Activated CD4-positive, alpha-beta T cell treated with anti-CD3 and anti-CD28 coated beads for 4 hours (primary cell): Measurements from ENCODE around the gene DNPH1.

Experiments
- DNase-seq, 2 donors: peaks; one replicate each; pipeline ENCODE4 v3.0.0-alpha.2; 2020

Gene DNPH1

DNA sequence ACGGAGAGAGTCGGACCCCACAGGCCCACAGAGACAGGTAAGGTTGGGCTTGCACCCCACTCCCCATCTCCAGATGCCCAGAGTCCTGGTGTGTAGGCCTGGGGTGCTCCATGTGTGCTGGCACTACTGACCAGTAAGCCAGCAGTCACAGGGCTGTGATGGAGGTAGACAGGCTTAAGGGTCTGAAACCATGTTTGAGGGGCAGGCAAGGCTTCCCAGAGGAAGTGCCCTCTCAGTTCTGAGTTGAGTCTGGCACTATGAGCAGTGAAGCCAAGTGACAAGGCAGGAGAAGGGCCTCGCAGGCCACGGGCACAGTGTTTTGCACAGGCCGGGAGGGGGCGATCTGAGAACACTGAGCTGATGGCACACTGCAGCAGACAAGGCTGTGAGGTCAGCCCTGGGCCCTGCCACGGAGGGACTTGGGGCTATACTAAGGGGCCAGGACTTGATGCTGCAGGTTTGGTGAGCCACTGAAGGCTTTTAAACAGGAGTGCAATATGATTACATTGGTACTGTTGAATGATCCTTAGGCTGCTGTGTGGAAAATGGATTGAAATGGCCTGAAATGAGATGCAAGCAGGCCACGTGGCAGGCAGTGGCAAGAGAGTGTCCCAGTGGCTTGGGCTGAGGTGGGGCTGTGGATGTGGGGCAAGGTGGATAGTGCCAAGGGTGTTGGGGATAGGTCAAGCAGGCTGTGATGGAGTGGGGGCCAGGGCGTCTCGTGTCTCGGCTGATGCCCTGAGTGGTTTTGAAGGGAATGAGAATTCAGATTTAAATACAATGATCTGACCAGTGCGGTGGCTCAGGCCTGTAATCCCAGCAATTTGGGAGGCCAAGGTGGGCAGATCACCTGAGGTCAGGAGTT is 34.3 kb upstream of the DNPH1 start:
- peak; percentile 78 to 79 for DNase-seq

DNA sequence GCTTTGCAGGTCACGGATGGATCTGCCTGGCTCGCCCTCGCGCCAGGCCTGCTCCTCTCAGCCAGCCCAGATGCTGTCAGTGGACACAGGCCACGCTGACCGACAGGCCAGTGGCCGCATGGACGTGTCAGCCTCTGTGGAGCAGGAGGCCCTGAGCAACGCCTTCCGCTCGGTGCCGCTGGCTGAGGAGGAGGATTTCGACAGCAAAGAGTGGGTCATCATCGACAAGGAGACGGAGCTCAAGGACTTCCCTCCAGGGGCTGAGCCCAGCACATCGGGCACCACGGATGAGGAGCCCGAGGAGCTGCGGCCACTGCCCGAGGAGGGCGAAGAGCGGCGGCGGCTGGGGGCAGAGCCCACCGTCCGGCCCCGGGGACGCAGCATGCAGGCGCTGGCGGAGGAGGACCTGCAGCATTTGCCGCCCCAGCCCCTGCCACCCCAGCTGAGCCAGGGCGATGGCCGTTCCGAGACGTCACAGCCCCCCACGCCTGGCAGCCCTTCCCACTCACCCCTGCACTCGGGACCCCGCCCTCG is 33.6 kb upstream of the DNPH1 start:
- DNase-seq = no peak

DNA sequence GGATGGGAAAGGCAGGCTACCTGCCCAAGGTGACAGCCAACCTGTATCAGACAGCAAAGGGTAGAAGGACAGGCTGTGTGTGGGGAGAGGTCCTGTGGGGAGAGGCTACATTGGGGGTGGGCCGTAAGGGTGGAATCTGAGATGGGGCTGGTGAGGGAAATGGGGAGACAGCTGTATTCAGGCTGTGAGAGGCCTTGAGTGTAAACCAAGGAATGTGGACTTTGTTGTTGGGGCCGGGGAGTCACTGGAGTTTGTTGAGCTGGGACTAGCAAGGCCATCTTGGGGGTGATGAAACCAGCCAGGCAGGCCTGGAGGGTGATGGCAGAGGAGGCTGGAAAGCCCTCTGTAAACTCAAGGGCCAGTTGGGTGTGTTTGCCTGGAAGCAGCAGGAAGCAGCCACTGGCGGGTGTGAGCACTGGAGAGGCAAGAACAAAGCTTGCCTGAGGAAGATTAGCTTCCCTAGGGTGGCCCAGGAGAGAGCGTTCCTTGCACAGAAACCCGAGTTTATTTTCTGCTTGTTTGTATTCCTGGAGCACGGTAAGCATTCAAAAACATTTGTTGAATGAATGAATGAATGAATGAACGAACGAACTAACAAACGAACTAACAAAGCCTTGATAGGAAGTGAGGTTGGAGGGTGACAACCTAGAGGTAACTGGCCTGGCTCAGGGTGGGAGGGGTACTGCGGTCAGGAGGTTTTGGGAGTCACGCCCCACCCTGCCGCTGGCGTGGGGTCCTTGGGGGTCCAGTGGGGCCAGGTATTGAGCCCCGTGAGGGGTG is 32.9 kb upstream of the DNPH1 start:
- no peak for DNase-seq

DNA sequence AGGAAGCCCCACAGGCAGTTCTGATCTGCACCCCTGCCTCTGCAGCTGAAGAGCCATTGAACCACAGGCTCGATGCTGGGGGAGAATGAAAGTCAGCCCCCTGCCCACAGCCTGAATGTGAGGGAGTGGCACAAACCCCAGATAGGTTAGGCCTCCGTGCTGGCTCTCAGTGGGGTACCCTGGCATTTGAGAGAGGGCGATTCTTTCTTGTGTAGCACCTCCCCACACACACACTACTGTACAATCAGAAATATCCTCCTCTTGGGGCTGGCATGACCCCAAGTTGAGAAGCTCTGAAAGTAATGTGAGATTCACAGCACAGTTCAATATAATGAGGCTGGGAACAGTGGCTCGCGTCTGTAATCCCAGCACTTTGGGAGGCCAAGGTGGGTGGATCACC is 31.9 kb upstream of the DNPH1 start:
- DNase-seq = no peak

DNA sequence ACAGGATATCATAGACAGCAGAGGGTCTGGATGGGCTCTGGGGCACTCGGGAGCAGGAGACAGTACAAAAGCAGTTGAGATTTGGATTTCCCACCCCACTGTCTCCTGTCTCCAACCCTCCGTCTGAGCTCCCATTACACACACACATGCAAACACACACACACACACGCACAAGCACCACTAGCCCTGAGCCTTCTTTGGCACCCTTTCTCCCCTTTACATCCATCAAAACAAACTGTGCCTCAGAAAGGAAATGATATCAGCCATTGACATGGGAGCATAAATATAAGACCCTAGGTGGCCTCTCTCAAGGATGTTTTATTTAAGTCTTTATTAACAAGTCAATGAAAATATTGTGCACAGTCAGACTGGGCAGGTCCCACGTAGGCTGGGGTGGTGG is 31.5 kb upstream of the DNPH1 start:
- no peak for DNase-seq

DNA sequence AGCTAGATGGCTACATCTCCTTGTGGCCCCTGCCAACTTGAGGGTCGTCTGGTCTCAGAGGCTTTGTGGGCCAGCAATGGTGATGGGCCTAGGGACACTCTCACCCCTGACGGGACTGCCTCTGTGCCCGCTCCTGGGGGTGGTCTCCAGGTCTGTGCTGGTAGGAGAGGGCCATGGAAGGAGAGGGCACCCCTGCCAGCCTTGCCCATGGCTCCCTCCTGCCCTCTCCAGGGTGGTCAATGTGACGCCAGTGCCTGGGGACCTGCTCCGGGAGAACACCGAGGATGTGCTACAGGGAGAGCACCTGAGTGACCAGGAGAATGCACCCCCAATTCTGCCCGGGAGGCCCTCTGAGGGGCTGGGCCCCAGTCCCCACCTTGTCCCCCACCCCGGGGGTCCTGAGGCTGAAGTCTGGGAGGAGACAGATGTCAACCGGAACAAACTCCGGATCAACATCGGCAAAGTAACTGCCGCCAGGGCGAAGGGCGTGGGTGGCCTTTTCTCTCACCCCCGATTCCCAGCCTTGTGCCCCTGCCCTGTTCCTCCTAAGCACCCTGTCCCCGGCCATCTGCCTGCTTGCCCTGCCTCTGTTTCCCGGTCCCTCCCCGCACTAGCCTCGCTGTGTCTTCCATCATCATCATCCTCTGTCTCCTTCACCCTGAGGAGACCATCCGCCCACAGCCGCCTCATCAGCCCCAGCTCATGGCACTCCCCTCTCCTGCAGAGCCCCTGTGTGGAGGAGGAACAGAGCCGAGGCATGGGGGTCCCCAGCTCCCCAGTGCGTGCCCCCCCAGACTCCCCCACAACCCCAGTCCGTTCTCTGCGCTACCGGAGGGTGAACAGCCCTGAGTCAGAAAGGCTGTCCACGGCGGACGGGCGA is 29.8 kb upstream of the DNPH1 start:
- no peak for DNase-seq

DNA sequence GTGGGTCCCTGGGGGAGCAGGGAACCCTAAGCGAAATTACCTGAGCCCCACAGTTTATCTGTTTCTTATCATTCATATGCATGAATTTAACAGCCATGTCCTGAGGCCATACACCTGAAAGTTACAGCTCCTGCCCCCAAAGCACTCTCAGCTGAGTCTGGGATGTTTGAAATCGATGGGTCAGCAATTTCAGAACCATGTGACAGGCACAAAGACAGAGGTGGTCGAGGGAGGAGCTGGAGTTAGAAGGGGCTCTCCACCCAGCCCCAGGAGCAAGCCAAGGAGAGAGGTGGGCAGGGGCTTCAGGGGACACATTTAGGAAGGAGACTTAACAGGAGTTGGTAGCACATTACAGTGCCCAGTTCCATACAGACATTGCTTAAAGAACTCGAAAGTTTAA is 28.9 kb upstream of the DNPH1 start:
- no peak for DNase-seq

DNA sequence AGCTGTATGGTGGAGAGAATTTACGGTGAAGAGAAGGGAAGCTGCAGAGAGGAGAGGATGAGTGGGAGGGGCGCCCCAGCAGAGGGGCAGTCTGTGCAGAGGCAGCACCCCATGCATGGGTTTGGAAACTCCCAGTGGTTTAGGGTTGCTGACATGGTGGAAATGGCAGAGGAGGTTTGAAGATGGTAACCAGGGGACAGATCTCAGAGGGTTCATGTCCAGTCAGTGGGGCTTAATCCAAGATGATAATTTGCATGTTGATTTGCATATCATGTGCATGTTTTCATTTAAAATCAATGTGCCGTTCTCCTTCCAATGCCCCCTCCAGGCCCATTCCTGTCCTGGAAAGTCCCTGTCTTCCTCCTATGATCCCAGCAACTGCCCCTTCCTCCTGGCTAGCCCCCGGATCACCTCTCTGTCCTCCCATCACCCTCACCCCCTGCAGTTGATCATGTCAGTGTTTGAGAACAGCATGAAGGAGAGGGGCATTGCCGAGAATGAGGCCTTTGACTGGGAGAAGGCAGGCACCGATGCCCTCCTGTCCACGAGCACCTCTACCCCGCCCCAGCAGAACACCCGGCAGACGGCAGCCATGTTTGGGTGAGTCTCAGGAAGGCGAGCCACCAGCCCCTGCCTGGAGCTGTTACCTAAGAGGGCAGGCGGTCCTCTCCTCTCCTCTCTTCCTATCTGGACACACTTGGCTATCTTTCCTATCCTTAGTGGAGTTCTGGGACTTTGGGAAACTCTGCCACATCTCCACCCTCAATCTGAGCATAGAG is 28.3 kb upstream of the DNPH1 start:
- no peak for DNase-seq

DNA sequence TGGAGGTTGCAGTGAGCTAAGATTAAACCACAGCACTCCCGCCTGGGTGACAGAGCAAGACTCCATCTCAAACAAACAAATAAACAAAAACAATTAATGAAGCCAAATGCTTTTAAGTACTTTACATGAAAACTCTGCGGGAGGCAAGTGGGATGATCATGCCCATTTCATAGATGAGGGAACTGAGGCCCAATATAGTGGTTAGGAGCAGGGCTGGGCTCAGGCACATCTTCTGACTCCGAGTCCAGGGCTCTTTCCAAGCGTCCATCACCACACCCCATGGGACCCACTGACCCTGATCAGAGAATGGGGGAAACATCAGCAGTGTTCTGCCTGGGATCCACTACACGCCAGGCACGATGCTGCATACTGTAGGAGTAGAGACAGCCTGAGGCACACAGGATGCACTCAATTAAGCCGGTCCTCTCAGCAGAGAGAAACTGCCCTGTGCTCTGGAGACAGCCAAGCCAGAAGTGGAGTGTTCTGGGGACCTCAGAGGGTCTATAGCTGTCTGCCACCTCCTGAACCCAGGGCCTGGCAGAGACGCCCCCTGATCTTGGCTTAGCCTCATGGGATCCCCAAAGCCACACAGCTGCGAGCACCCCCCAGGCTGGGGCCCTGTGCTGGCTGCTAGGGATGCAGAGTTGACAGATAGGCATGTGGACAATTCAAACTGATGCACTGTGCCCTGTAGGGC is 27.5 kb upstream of the DNPH1 start:
- no peak for DNase-seq

DNA sequence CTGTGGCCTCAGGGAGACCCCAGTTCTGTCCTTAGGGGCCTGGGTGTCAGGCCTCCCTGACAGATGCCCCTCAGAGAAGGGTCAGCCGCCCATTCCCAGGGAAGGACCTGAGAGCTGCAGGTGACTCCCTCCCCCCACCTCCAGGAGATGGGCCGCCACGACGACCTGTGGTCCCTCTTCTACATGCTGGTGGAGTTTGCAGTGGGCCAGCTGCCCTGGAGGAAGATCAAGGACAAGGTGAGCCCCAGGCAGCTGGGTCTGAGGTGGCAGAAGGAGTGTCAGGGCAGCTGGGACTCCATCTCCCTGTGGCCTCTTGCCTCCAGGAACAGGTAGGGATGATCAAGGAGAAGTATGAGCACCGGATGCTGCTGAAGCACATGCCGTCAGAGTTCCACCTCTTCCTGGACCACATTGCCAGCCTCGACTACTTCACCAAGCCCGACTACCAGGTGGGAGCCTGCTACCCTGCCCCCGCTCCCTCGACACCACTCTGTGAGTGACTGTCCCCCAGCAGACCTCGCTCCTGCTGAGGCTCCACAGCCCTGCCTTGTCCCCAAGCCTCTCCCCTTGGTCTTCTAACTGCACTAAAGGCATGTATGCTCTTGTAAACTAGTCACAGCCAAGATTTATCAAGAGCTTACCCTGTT is 26.2 kb upstream of the DNPH1 start:
- no peak for DNase-seq

DNA sequence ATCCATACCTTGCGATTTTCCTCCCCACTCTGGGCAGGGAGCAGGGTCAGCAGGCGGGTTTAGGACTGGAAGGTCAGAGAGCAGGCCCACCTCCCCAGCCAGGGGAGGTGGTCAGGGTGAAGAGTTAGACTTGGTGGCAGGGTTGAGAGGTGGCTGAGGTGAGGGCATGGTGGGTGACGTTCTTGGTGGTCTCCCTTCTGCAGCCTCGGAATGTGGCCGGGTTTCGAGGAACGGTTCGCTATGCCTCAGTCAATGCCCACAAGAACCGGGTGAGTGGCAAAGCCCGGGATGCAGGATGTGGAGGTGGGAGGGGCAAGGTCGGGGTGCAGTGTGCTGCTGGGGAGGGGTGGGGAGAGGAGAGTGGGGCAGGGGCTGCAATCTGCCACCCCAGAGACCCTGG is 25.6 kb upstream of the DNPH1 start:
- no peak for DNase-seq

DNA sequence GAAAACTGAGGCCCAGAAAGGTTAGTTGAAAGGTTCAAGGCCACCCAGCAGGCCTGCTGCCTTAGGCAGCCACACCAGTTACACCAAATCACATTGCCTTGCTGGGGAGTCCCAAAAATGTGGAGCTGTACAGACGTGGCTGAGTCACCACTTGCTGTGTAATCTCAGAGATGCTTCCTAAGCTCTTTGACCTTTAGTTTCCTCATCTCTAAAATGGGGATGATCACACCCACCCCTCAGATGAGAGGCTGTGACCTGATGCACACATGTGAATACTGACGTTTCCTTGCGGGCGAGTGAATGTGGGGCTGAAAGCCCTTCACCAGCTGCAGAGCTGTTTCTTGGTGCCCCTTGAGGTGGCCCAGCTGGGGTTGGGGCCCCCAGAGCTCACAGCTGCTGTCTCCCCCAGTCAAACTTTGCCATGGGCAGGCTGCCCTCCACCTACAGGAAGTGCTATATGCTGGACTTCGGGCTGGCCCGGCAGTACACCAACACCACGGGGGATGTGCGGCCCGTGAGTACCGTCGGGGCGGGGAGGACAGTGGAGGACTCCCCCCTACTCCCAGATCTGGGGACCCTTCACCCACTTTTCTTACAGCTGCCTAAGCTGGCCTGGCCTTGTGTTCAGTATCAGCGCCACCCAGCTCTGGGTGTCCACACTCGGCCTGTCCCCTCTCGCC is 25.0 kb upstream of the DNPH1 start:
- peak in 1 of 2 donors; percentile 22 for DNase-seq

DNA sequence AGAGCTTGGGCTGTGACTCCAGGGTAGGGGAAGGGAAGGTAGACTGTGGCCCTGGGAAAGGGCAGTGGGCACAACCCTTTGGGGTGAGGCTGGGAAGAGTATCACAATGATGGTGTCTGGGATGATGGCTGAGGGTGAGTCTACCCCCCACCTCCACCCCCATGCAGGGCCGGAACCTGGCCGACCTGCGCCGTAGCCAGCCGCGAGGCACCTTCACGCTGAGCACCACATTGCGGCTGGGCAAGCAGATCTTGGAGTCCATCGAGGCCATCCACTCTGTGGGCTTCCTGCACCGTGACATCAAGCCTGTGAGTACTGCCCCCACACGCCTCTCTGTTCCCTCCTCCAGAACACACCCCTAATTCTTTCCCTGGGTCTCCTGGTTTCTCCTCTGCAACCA is 24.1 kb upstream of the DNPH1 start:
- DNase-seq = no peak

DNA sequence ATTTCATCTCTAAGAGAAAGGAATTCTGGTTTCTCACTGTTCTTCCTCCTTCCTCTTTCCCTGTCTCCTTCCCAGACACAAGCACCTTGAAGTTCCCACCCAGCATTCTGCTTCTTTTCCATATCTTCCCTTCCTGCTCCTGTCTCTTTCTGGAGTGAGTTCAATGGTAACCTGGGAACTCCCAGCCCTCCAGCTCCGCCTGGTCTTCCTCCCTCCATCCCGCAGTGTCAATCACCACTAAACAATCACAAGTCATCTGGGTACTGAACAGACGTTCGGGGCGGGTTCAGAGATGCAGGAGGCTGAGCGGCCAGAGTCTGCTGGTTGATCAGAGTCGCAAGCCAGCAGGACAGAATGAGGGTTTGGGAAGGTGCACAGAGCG is 21.7 kb upstream of the DNPH1 start:
- no peak for DNase-seq

DNA sequence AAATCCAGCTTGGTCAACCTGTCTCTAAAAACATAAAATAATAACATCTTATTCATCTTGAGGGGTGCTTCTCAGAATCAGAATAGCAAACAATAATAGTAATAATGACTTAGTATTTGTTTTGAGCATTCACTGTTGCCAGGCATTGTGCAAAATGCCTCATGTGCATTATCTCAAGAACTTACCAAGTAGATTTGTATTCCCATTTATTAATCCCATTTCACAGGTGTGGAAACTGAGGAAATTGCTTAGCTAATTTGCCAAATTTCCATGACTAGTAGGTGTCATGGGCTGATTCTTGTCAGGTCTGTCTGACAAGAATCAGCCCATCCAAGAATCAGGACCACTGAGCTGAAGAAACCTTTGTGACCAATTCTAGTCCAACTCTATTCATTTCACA is 19.5 kb upstream of the DNPH1 start:
- DNase-seq = no peak

DNA sequence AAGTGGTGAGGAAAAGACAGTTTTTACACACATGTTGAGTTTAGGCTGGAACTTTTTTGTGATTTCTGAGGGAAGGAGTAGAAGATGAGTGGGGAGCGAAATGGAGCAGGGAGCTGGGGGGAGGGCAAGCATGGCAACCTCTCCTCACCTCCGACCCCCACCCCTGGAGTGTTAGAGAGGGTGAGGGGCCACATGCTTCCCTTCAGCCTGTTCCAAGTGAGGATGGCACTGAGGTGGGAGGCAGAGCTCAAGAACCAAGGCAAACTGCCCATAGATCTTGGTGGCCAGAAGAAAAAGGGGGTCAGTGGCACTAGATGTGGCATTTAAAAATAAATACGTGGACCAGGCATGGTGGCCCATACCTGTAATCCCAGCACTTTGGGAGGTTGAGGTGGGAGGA is 18.8 kb upstream of the DNPH1 start:
- no peak for DNase-seq

DNA sequence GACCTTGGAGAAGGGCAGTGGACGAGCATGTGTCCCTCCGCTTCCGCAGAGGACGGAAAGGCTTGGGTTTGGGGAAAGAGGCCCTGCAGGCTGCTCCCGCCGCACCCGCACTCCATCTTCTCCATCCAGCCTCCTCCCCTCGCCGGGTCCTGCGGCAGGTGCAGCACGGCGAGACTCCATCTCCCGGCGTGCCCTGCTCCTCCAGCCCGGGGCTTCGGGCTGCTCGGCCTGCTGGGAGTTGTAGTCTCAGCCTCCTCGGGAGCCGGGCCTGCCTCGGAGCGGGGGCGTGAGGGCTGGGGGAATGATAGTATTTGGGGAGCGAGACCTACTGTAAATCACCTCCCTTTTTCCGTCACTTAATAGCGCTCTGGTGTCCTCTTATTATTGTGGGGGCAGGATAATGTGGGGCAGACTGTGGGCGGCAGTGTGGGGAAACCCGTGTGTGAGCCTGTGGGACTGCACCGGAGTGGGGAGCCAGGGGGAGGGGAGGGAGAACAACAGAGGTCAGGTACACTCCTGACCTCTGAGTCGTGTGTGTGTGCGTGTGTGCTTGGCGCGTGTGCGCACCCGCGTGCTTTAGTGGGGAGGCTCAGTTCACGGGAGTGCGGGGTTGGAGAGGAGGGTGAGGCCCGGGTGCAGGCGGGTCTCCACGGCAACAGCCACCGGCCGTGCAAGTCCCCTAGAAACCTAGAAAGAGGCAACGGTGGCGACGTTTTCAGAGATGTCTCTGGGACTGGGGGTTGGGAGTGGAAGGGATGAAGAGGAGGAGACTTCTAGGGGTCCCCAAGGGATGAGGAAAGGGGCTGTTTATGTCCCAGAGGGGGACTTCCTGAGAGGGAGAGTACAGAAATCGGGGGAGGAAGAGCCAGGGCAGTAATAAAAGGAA is 18.1 kb upstream of the DNPH1 start:
- DNase-seq = peak; percentile 81 to 82

DNA sequence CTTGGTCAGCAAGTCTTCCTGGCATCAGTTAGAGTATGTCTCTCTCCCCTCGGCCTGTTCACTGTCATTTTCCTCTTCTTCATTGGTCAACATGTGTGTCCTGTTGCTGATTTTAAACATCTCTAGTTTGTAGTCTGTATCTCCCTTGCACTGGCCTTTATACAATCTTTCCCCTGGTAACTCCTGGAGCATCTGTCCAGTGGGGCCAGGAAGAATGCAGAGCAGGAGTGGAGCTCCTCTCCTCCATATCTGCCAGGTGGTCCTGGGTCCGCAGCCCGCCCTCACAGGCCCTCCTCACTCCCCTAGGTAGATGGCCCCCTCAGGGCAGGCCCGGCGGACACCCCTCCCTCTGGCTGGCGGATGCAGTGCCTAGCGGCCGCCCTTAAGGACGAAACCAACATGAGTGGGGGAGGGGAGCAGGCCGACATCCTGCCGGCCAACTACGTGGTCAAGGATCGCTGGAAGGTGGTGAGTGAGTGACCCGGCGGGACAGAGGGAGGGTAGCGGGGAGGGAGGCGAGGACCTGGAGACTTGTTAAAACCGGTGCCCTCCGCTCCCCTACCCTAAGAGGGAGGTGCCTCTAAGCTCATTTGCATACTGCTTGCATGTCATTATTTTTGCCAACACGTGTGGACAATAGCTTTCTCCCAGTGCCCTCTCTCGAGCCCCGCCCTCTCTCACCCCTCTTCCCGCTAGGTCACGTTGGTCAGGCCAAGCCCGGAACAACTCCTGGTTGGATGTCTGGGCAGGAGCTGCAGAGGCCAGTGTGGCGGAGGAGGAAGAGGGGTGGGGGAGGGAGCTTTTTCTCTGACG is 17.2 kb upstream of the DNPH1 start:
- DNase-seq = no peak
